NCI-H524 treated with DMSO at 0.1 percent for 48 hours (cell line): ENCODE data around the gene OR2T5.
"Not testable (repeated sequence)": the region's sequence is repeated elsewhere in the genome, so short reads cannot be mapped to it uniquely, and the experiment has no call there.

Experiments
- DNase-seq: peaks from one replicate; lab custom pipeline; 2025; lab: John Stamatoyannopoulos, UW

The OR2T5 gene

DNA sequence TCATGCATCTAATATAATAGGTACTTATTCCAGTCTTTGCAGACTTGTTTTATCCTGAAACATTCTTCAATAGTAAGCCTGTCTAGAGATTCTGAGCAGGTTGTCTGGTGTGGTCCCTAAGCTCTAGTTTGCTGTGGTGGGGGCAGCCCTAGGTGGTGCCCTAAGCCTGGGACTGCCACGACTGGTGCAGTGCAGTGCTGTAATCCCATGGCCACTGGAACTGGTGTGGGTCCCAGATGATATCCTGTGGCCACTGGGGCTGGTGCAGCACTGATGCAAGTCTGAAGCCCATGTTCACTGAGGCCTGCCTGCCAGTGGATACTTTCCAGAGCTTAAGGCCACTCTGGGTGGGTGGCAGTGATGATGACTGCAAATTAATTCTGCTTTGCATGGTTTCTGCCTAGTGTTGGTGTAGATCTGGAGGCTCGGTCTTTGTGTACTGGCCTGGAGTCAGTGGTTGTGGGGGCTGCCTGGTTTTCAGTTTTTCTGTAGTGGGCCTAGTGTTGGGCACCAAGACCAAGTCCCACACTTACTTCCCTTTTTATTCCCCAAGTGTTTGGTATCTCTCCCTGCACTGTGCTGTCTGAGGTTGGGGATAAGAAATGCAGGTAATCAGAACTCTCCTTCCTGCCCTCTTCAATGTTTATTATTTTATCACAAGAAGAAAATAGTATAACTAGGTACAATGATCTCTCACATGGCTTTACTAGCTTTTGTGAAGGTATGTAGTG lies 12.1 kb downstream of the OR2T5 start:
- not testable (repeated sequence) for DNase-seq

DNA sequence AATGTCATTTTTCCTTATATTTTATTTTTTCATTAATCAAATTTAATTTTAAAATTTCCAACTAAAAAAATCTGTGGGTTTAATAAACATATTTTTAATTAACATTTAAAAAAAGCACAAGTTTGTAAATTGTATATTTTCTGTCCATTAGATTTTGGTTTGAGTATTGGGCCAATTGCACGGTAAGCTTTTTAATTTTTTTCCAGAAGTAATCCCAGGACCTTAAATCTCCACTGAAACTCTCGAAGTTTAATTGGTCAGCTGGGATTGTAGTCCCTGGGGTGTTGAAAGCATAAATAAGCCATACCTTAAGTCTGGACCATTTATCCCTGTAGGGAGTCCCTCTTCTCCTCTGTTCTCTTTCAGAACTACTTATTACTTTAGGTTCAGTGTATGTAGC lies 19.4 kb downstream of the OR2T5 start, which contains the start of gene OR2G6:
TSS of gene OR2G6 (plus strand) at position 301 of the 400 bp plus-strand sequence. CDS start 13,574 bp downstream, outside the sequence.
- not testable (repeated sequence) for DNase-seq

DNA sequence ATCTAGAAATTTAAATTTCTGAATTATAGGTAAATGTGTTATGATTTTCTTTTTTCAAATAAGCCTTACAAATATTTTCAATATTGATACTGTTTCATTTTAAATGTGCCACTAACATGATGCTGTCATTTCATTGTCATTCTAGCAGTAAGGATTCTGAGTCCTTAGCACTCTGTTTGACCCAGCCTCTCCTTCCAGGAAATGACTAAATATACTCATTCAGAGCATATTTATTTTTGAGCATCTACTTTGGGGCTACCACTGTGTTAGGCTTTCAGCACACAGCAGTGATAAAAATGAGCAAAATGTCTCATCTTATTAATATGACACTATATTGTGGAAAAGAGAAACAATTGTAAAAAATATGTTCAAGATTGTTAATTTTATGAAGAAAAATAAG lies 21.8 kb downstream of the OR2T5 start:
- not testable (repeated sequence) for DNase-seq

DNA sequence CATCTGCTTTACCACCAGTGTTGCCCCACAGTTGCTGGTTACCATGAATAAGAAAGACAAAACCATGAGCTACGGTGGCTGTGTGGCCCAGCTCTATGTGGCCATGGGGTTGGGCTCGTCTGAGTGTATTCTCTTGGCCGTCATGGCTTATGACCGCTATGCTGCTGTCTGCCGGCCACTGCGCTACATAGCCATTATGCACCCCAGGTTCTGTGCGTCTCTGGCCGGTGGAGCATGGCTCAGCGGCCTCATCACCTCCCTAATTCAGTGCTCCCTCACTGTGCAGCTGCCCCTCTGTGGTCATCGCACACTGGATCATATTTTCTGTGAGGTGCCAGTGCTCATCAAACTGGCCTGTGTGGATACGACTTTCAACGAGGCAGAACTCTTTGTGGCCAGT lies 33.5 kb downstream of the OR2T5 start:
- no peak for DNase-seq

DNA sequence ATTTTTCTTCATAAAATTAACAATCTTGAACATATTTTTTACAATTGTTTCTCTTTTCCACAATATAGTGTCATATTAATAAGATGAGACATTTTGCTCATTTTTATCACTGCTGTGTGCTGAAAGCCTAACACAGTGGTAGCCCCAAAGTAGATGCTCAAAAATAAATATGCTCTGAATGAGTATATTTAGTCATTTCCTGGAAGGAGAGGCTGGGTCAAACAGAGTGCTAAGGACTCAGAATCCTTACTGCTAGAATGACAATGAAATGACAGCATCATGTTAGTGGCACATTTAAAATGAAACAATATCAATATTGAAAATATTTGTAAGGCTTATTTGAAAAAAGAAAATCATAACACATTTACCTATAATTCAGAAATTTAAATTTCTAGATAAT lies 49.1 kb downstream of the OR2T5 start:
- DNase-seq, result not testable (repeated sequence)
